ENCODE measurements around the gene ROBO1. TPM values are rescaled to one million over a fixed set of nuclear protein-coding genes. Genes with fewer than 3 reads are reported as not detected.

Gene ROBO1
- total and polyA plus RNA-seq, 2 donors (not counting 3 experiments of a cell fraction or from before 2014, with no cell fraction given) = 5.9 to 14.2 TPM

DNA sequence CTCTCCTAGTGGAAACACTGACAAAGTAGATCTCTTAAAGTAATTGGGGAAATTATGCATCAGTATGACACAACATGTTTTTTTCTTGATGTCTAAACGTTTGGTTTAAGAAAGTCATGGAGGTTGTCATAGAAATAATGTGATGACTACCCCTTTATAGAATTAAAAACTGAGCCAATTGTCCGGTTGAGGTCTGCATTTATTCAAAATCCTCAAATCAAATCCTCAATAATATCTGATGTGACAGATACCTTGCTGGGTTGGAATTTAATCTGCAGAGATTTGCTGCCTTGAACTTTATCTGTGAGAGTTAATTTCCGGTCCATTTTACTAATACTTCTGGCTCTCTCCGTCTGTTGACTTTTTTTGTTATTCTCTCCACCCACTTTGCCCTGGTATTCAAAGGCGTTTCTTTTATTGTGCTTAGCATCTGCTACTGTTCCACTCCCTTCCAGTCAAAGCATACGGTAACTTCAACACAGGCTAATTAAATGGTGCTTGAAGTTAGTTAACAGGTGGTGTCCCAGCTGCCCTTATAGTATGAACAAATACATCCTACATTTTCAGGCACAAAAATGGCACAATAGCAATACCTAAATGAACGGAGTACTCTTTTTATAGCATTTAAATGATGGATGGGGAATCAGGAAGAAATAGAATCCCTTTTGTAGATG lies 628.3 kb downstream of the ROBO1 start:
- ChIA-PET CTCF (no interaction called here), POLR2A (no interaction called here)
- Histone ChIP-seq H3K4me2 (ENCODE audit: insufficient read depth, low read length) (no peak overlapping the region), H2AFZ (ENCODE audit: low read depth, low read length) (no peak overlapping the region), H3K9ac (replicated peaks; ENCODE audit: extremely low read depth, insufficient read depth, low read length) (no peak overlapping the region), H3K4me3 (replicated peaks in 1 of 3; ENCODE audit: insufficient read depth in 1 of 3, low read depth in 1 of 3, low read length in 3 of 3) (no peak overlapping the region), H3K9me3 (replicated peaks; ENCODE audit: control insufficient read depth, insufficient read depth, low read length) (no peaks in the 10 kb centered on the region), H3K9me1 (replicated peaks; ENCODE audit: control insufficient read depth, extremely low read depth, insufficient read depth, low read length) (no peaks in the 10 kb centered on the region), H3K27me3 (ENCODE audit: control insufficient read depth in 2 of 2, insufficient read depth in 2 of 2, low read length in 2 of 2) (no peaks in the 10 kb centered on the region), H3K79me2 (ENCODE audit: control insufficient read depth, insufficient read depth, low read length) (no peaks in the 10 kb centered on the region), H3K27ac (ENCODE audit: insufficient read depth, low read depth, low read length) (no peak overlapping the region), H3K36me3 (ENCODE audit: control insufficient read depth in 2 of 2, extremely low read depth in 1 of 2, insufficient read depth in 2 of 2, low read length in 2 of 2) (no peaks in the 10 kb centered on the region), H4K20me1 (replicated peaks; ENCODE audit: control insufficient read depth, extremely low read depth, insufficient read depth, low read length) (no peaks in the 10 kb centered on the region), H3K4me1 (ENCODE audit: control insufficient read depth, extremely low read depth, insufficient read depth, low read length) (no peaks in the 10 kb centered on the region)
- FAIRE-seq = no peak
- dilution Hi-C loops (cut with MboI; ENCODE audit: extremely low pct_ligation_motif_present, low sequenced_read_pairs) (no loop called here), intact Hi-C loops (cut with micrococcal nuclease) (no loop called here)
- TF ChIP-seq, protein P1, sequence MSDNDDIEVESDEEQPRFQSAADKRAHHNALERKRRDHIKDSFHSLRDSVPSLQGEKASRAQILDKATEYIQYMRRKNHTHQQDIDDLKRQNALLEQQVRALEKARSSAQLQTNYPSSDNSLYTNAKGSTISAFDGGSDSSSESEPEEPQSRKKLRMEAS (IDR thresholded peaks at IDR 0.05; ENCODE audit: insufficient read depth, insufficient read length) = no peak
- TF ChIP-seq POLR2A (IDR thresholded peaks at IDR 0.05; ENCODE audit: low read depth, low read length) (no peak), POLR2AphosphoS5 (IDR thresholded peaks at IDR 0.05; ENCODE audit: insufficient read depth, low read depth, low read length) (no peak), MYC (IDR thresholded peaks at IDR 0.05; ENCODE audit: low read depth, low read length) (no peak), JUN (IDR thresholded peaks at IDR 0.05; ENCODE audit: borderline replicate concordance, insufficient read depth, insufficient read length, low read depth) (no peak), FOS (IDR thresholded peaks at IDR 0.05; ENCODE audit: borderline replicate concordance, insufficient read depth, low read length) (no peak), GATA2 (IDR thresholded peaks at IDR 0.05; ENCODE audit: insufficient read depth, insufficient read length, low read depth, low read length) (no peak), EZH2 (IDR thresholded peaks at IDR 0.05; ENCODE audit: borderline replicate concordance, low read depth, low read length, severe bottlenecking) (no peak)
- TF ChIP-seq, protein P2, sequence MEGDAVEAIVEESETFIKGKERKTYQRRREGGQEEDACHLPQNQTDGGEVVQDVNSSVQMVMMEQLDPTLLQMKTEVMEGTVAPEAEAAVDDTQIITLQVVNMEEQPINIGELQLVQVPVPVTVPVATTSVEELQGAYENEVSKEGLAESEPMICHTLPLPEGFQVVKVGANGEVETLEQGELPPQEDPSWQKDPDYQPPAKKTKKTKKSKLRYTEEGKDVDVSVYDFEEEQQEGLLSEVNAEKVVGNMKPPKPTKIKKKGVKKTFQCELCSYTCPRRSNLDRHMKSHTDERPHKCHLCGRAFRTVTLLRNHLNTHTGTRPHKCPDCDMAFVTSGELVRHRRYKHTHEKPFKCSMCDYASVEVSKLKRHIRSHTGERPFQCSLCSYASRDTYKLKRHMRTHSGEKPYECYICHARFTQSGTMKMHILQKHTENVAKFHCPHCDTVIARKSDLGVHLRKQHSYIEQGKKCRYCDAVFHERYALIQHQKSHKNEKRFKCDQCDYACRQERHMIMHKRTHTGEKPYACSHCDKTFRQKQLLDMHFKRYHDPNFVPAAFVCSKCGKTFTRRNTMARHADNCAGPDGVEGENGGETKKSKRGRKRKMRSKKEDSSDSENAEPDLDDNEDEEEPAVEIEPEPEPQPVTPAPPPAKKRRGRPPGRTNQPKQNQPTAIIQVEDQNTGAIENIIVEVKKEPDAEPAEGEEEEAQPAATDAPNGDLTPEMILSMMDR (IDR thresholded peaks at IDR 0.05; ENCODE audit: extremely low read depth in 1 of 2, insufficient read depth in 1 of 2, low read depth in 1 of 2, low read length in 2 of 2) = no peak
- no TSS peak for BruUV-seq (replicated peaks)
- DNase-seq (ENCODE audit: low read depth, low spot score) = no peak

All from endothelial cell of umbilical vein (primary cell).